ACC112 (cell line): ENCODE results near the gene UIMC1.

ENCODE experiments used
- H2AFZ ChIP-seq: fragments of 200-600 bp; sonication (generic); one replicate; pipeline ENCODE4 v1.6.0; 2017; ENCODE audit warnings: antibody characterized with exemption, low read length; ENCODE audit not compliant: unreplicated experiment
- H3K27ac ChIP-seq: fragments of 200-600 bp; sonication (generic); 2 replicates; pipeline ENCODE4 v1.5.1; 2014; ENCODE audit warnings: low read depth, mild to moderate bottlenecking, antibody characterized with exemption, low read length, moderate library complexity
- H3K27me3 ChIP-seq: fragments of 200-600 bp; sonication (generic); 2 replicates; pipeline ENCODE4 v1.6.1; 2014; ENCODE audit warnings: mild to moderate bottlenecking, antibody characterized with exemption, low read length, moderate library complexity, mixed read lengths; ENCODE audit not compliant: insufficient read depth
- H3K36me3 ChIP-seq: fragments of 200-600 bp; sonication (generic); 2 replicates; pipeline ENCODE4 v1.6.1; 2016; ENCODE audit warnings: mild to moderate bottlenecking, antibody characterized with exemption, low read length, moderate library complexity, mixed read lengths; ENCODE audit not compliant: insufficient read depth
- H3K4me1 ChIP-seq: fragments of 200-600 bp; sonication (generic); one replicate; pipeline ENCODE4 v1.6.1; 2016; ENCODE audit warnings: low read length, mixed read lengths; ENCODE audit not compliant: insufficient read depth, unreplicated experiment, control insufficient read depth
- H3K4me3 ChIP-seq: fragments of 200-600 bp; sonication (generic); 2 replicates; pipeline ENCODE4 v1.5.1; 2014; ENCODE audit warnings: mild to moderate bottlenecking, low read depth, low read length
- H3K79me2 ChIP-seq: fragments of 200-600 bp; sonication (generic); one replicate; pipeline ENCODE4 v1.6.0; 2016; ENCODE audit warnings: low read length; ENCODE audit not compliant: control insufficient read depth, unreplicated experiment, insufficient read depth

Gene UIMC1

DNA sequence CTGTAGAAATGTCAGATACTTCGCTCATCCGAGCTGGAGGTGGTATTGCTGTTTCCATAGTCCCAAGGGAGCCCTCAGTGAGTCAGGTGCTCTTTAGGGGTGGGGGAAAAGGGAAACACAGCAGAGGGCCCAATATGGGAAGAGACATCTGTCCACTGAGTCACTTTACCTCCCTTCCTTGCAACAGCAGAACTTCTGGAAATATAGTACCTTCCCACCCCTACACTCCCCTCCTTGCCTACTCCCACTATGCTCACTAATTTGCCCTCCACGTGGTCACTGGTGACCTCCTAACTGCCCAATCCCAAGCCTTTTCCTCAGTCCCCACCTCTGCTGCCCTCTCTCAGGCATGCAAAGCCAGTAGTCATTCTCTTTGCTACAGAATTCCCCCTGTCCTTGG lies 109.3 kb downstream of the UIMC1 start:
- H3K36me3 ChIP-seq = no peaks in the 10 kb centered on the region
- no peaks in the 10 kb centered on the region for H3K79me2 ChIP-seq
- H3K27ac ChIP-seq = no peak overlapping the region
- no peak overlapping the region for H3K4me3 ChIP-seq
- H3K27me3 ChIP-seq = peaks cover 27% of the 10 kb centered on the region
- no peaks in the 10 kb centered on the region for H3K4me1 ChIP-seq
- H2AFZ ChIP-seq = no peak overlapping the region

DNA sequence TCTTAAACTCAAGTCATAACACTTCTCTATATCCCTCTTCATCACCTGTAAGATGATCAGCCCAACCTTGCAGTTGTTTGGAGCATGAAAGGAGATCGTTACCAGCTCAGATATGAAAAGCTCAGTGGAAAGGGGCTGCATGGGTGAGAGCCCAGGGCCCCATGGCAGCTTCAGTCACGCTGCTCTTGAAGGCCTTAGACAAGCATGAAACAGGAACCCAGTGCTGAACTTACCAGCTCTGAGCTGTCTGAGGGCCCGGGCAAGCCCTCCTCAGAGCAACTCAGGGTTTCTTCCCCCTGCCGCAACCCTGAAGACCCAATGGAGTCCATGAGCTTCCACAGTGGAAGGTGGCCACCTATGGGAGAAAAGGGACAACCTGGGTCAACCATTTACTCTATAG lies 110.7 kb downstream of the UIMC1 start:
- H3K79me2 ChIP-seq = no peaks in the 10 kb centered on the region
- H3K27me3 ChIP-seq = peaks cover 40% of the 10 kb centered on the region
- H3K4me1 ChIP-seq = no peaks in the 10 kb centered on the region
- no peaks in the 10 kb centered on the region for H3K36me3 ChIP-seq
- no peak overlapping the region for H2AFZ ChIP-seq
- no peak overlapping the region for H3K4me3 ChIP-seq
- H3K27ac ChIP-seq = no peak overlapping the region

DNA sequence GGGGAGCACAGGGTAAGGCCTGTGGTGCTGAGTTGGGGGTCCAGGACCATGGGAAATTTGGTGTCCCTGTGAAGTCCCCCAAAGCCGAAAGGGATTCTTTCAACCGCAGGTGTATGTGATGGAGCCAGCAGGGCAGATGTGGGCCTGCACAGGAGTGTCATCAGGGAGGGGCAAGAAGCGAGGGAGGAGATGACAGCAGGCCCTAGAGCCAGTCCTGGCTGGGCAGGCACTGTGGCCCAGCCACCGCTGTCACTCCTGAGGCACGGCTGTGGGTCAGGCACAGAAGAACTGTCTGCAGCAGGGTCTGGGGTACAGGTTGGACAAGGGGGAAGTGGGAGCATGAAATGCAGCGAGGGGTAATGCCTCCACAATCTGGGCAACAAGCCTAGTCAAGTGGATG lies 112.3 kb downstream of the UIMC1 start:
- Histone ChIP-seq H3K27ac (no peak overlapping the region), H3K27me3 (peaks cover 41% of the 10 kb centered on the region), H3K4me3 (no peak overlapping the region), H2AFZ (no peak overlapping the region), H3K36me3 (no peaks in the 10 kb centered on the region), H3K79me2 (no peaks in the 10 kb centered on the region), H3K4me1 (no peaks in the 10 kb centered on the region)

DNA sequence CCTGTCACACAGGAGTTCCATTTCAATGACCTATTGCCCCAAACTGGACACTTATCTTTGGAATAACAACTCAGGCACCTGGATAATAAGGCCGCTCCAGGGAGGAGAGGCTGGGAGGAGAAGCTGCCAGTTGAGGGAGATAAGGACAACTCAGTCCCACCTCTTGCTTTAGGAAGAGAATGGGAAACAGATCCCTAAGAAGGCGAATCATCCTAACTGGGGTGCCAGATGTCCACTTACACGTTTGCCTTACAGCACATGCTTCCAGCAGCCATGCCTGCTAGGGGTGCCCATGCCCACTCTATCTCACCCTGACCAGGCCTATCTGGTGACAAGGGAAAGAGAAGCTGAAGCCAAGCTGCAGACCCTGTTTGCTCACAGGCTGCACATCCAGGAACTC lies 113.9 kb downstream of the UIMC1 start:
- H3K27me3 ChIP-seq = peaks cover 33% of the 10 kb centered on the region
- H3K79me2 ChIP-seq = no peaks in the 10 kb centered on the region
- H3K36me3 ChIP-seq = no peaks in the 10 kb centered on the region
- H3K4me1 ChIP-seq = no peaks in the 10 kb centered on the region
- H3K4me3 ChIP-seq = no peak overlapping the region
- H2AFZ ChIP-seq = no peak overlapping the region
- H3K27ac ChIP-seq = no peak overlapping the region

DNA sequence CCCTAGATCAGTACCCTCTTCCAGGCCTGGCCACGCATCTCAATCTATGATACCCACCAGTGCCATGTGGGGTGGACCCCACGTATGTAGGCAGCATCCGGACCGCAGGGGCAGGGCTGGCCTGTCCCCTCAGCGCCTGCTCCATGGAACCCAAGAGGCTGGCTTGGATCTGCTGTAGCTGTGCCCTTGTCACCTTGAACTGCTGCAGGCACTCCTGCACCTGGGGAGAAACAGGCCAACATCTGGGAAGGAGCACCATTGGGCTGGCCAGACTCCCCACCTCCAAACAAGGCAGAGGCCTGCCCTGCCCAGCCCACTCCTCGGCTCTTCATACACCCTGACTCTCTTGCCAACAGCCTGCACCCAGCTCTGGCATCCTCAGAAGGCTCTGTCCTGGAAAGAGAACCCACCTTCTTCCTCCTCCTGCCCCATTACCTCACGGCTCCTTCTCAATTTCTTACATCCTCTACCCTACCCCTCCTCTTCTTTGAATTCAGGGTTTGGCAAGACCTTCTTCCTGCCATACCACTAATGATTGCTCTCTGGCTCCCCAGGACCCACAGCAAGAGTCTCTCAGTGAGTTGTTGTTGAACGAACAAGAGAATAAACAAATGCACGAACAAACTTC lies 115.1 kb downstream of the UIMC1 start:
- no peaks in the 10 kb centered on the region for H3K36me3 ChIP-seq
- H3K79me2 ChIP-seq = no peaks in the 10 kb centered on the region
- H2AFZ ChIP-seq = no peak overlapping the region
- no peak overlapping the region for H3K4me3 ChIP-seq
- peaks cover 31% of the 10 kb centered on the region for H3K27me3 ChIP-seq
- H3K27ac ChIP-seq = no peak overlapping the region
- no peaks in the 10 kb centered on the region for H3K4me1 ChIP-seq

DNA sequence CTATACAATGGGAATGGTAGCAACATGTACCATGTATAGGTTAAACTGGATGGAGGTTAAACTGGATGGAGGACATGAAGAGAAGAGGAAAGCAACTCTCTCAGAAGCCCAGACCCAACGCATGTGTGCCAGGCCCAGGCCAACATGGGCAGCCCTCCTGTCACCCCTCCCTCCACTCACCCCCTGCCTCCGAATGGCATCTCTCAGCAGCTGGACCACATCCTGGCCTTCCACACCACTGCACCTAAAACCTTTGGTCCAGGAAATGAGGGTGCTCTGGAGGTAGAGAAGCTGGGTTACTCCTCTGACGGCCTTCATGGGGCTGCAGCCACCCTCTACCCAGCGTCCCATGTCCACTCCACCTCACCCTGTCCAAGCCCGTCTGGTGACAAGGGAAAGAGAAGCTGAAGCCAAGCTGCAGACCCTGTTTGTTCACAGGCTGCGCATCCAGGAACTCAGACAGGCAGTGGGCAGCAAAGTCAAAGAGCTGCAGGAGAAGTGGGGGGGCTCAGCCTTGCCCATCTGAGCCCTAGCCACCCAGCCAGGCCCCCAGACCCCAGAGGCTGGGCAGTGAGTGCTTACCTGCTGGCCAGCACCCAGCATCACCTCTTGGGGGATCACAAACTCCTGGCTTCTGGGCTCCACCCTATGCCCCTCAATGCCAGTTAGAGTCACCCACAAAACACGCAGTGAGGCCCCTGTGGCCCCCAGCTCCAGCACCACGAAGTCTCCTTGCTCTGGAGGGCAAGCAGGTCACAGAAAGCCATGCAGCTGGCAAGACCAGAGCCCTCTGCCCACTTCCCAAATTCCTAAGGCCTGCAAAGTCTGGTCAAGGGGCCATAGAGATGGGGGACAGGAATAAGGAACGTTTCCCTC lies 115.9 kb downstream of the UIMC1 start:
- Histone ChIP-seq H3K36me3 (no peaks in the 10 kb centered on the region), H3K27me3 (peaks cover 31% of the 10 kb centered on the region), H3K79me2 (no peaks in the 10 kb centered on the region), H3K27ac (no peak overlapping the region), H3K4me3 (no peak overlapping the region), H2AFZ (no peak overlapping the region), H3K4me1 (no peaks in the 10 kb centered on the region)

DNA sequence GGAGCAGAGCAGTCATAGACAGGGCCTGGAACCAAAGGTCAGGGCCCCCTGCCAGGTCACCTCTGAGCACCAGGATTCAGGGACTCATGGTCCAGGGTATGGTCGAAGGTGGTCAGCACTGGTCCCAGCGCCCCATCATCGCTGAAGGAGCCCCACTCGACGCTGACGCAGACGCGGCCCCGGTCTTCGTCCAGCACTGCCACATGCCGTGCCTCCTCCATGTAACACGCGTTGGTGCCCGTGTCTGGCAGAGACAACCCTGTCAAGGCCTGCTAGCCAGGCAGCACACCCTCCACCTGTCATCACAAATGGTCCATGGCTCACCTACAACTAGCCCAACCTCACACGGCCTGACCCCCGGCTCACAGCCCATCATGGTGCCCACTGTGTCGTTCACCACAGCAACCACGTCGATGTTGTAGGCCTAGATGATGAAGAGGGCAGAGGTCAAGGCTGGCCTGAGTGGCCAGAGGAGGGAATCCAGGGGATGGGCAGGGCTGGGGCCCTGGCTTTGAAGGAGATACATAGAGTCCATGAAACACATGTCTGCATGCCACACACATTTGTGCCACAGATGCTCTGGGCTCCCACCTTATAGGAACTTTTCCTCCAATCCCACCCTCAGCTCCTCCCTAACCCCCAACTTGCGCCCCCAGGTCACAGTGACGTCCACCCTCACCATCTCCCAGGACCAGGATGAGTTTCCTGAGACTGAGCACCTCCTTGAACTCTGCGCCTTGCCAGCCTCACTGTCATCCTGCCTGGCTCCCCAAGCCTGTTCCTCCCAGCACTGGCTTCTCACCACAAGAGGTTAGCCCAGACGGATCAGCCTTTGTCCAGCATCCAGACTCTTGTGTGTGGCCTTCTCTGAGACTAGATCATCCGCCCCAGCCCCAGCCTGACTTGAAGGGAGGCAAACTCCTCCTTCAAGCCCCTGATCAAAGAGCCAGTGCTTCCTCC lies 117.0 kb downstream of the UIMC1 start:
- no peak overlapping the region for H3K4me3 ChIP-seq
- H3K27me3 ChIP-seq = peaks cover 31% of the 10 kb centered on the region
- H3K36me3 ChIP-seq = no peaks in the 10 kb centered on the region
- H3K4me1 ChIP-seq = no peaks in the 10 kb centered on the region
- H3K79me2 ChIP-seq = no peaks in the 10 kb centered on the region
- no peak overlapping the region for H3K27ac ChIP-seq
- no peak overlapping the region for H2AFZ ChIP-seq

DNA sequence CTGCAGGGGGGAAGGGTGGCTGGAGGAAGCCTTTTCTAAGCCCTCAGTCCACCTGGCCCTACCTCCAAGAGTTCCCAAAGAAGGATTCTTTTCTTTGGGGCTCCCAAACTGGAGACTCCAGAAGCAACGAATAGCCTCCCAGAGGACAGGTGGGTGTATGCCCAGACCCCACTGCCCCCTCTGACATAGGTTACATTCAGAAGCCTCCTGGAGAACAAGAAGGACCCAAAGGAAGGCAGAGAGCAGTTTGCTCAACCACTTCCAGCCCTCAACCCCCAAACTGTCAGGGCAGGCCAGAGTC lies 117.8 kb downstream of the UIMC1 start:
- Histone ChIP-seq H3K27ac (no peak overlapping the region), H3K4me1 (no peaks in the 10 kb centered on the region), H3K27me3 (peaks cover 28% of the 10 kb centered on the region), H2AFZ (no peak overlapping the region), H3K4me3 (no peak overlapping the region), H3K36me3 (no peaks in the 10 kb centered on the region), H3K79me2 (no peaks in the 10 kb centered on the region)

DNA sequence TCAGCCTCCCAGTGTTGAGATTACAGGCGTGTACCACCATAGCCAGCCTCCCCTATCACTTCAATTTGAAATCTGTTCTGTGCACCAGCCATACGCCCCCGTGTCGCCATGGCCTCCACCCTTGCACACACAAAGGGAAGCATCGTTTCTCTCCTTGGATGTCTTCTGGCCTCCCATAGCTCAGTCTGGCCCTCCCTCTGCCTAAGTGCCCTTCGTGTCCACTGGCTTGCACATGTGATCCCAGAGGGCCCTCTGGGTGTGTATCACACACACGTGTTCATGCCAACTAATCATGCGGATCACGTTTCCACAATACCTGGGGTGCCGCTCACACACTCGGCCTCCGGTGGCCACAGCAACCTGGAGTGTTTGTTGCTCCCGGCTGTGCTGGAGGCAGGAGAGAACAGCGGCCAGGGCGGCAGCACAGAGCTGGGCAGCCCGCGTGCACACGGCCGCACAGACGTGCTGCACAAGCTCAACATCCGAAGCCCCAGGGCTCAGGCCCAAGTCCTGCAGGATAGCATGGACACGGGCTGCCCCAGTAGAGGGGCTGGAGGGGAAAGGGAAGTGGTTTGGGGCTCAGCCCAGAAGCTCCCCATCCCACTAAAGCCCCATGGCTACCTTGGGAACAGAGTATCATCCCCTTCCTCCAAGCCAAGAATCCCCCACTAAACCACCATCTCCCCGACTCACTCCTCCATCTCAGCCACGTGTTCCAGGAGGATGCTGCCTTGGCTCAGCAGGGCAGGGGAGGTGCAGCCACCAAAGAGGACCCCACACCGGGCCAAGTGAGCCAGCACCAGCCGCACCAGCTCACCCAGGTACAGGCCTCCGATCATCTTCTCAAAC lies 118.3 kb downstream of the UIMC1 start:
- Histone ChIP-seq H3K36me3 (no peaks in the 10 kb centered on the region), H3K4me1 (no peaks in the 10 kb centered on the region), H3K4me3 (no peak overlapping the region), H3K79me2 (no peaks in the 10 kb centered on the region), H3K27me3 (peaks cover 22% of the 10 kb centered on the region), H3K27ac (no peak overlapping the region), H2AFZ (no peak overlapping the region)

DNA sequence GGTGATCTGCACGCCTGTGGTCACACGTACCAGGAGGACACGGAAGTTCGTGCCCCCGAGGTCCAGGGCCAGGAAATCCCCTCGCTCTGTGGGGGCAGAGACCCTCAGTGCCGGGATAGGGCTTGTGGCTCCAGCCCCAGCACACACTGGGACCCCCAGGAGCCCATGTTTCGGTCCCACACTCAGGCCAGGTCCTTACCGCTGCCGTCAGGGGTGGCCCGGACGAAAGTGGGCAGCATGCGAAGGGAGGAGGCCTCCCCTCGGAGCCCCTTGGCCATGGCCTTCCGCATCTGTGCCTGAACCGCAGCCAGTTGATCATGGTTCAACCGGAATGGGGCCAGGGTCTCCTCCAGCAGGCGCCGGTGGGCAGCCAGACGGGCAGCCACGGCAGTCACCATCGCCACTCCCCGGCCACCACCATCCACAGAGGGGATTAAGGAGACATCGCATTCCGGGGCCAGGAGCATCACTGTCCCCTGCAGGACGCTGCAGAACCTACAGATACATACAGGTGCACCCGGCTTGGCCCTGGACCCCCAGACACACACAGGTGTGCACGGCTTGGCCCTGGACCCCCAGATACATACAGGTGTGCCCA lies 119.2 kb downstream of the UIMC1 start:
- no peak overlapping the region for H3K27ac ChIP-seq
- H2AFZ ChIP-seq = no peak overlapping the region
- peaks cover 15% of the 10 kb centered on the region for H3K27me3 ChIP-seq

More for the DNA sequence above, 119.2 kb downstream of the UIMC1 start:
- Histone ChIP-seq H3K36me3 (no peaks in the 10 kb centered on the region), H3K4me1 (no peaks in the 10 kb centered on the region), H3K4me3 (no peak overlapping the region), H3K79me2 (no peaks in the 10 kb centered on the region)
